GM12864 (cell line): ENCODE measurements around the gene VAX1.

ENCODE experiments used
- DNase-seq: peaks from one replicate; pipeline ENCODE4 v3.0.0-alpha.2; 2011; ENCODE audit warnings: low read depth
- H3K4me3 ChIP-seq: 2 replicates; pipeline ENCODE4 v1.5.1; 2011; ENCODE audit warnings: mild to moderate bottlenecking, low read depth, low read length, control low read depth
- TF ChIP-seq, protein P1 (sequence below): IDR thresholded peaks from 2 replicates; pipeline ENCODE4 v1.5.1; 2011; ENCODE audit warnings: low read depth, mild to moderate bottlenecking, moderate library complexity, low read length, control low read depth, inconsistent platforms; ENCODE audit errors: missing control alignments

VAX1 gene

DNA sequence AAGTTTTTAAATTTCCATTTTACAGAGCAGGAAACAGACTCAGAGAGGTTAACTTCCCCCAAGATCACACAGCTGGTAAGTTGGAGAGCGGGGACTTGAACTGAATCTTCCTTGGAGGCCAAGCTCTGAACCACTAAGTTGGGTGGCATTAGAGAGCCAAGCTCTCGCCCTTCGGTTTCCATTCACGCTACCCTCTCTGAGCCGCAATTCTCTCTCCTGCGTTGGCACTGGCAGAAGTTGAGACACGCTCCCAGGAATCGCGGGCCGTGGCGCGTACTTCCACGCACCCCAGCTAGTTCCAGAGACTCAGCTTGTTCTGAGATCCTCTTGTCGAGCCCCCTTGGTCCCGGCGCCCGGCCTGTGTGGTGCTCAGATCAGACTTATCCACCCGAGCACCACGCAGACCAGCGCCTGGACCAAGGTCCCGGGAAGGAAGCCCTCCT lies 29.3 kb upstream of the VAX1 start:
- H3K4me3 ChIP-seq = no peak overlapping the region
- DNase-seq = no peak
- TF ChIP-seq, protein P1, sequence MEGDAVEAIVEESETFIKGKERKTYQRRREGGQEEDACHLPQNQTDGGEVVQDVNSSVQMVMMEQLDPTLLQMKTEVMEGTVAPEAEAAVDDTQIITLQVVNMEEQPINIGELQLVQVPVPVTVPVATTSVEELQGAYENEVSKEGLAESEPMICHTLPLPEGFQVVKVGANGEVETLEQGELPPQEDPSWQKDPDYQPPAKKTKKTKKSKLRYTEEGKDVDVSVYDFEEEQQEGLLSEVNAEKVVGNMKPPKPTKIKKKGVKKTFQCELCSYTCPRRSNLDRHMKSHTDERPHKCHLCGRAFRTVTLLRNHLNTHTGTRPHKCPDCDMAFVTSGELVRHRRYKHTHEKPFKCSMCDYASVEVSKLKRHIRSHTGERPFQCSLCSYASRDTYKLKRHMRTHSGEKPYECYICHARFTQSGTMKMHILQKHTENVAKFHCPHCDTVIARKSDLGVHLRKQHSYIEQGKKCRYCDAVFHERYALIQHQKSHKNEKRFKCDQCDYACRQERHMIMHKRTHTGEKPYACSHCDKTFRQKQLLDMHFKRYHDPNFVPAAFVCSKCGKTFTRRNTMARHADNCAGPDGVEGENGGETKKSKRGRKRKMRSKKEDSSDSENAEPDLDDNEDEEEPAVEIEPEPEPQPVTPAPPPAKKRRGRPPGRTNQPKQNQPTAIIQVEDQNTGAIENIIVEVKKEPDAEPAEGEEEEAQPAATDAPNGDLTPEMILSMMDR = no peak

- no peak overlapping the region for H3K4me3 ChIP-seq
- no peak for DNase-seq
- TF ChIP-seq, protein P1 = no peak
These were observed 28.6 kb upstream of the VAX1 start for GRCh38 chr10:117166418-117167345.

DNA sequence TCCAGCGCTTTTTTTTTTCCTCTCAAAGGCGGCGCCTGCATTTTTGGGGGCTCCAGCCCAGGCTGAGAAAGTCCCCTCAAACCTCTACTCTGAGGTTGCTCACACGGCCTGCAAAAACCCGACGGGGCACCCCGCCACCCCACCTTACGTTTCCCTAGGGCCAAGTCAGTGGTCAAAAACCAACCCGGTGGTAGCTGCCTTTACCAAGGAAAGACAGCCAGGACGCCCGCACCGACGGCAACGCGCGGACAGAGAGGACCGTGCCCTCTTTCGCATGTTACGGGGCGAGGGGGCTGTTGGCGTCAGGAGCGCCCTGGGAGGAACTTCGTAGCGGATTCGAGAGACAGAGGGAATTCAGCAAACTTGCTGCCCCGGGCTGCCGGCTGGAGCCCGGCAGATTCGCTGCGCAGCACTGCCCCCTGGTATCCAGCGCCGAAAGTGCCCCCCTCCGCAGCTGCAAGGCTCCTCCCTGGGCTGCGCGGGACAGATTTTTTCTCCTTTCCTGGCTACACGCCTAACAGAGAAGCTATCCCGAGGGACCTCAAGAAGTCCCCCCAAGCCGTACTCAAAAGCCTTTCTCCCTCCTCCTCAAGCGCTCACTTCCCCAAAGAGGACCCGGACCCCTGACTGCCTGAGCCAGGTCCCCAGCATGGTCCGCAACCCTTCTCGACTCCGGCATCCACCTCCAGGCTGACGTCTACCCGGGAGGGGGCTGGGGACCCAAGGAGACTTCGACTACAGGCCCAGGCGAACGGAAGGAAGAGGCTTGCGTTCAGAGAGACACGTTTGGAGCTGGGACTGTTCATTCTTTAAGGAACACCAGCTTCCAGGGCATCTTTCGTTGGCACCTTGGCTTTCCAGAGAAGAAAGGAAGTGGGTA lies 27.7 kb upstream of the VAX1 start:
- TF ChIP-seq, protein P1 = no peak
- H3K4me3 ChIP-seq = no peak overlapping the region
- no peak for DNase-seq

GRCh38 chr10:117164592-117165537 lies 26.8 kb upstream of the VAX1 start:
- TF ChIP-seq, protein P1 = no peak
- H3K4me3 ChIP-seq = no peak overlapping the region

DNA sequence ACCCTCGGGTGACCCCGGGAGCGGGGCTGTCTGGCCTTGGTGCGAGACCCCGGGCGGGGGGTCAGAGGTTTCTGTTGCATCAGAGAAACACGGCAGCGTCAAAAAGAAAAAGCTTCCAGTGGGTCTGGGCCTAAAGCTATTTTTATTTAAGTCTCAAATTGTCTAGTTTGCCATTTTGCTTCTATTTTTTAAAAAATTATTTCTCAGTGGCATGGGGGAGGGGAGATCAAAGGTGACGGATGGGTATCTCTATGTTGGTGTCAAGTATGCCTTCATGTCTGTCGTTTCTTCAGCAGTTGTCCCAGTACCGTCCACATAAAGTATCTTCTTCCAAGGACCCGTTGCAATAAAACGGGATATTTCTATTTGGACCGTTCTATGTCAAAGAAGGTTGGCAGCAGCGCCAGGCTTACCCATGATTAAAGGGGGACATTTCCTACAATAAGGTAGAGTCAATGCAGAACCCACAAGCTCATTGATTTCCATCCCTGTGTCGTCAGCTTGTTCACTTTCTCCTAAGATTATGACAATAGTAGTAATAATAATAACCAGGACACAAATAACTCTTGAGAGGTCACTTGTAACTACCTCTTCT lies 26.0 kb upstream of the VAX1 start:
- DNase-seq = no peak
- no peak overlapping the region for H3K4me3 ChIP-seq

More at GRCh38 chr10:117164592-117165537, 26.8 kb upstream of the VAX1 start:
- no peak for DNase-seq

More for the DNA sequence above, 26.0 kb upstream of the VAX1 start:
- TF ChIP-seq, protein P1 = no peak
